Fibroblast of the aortic adventitia (primary cell): Measurements from ENCODE around the gene COL18A1. TPM values are rescaled to one million over a fixed set of nuclear protein-coding genes. Genes with fewer than 3 reads are reported as not detected.

ENCODE experiments used
- DNase-seq: peaks from one replicate; pipeline ENCODE4 v3.0.0-alpha.2; 2010; ENCODE audit warnings: low read depth
- H3K4me3 ChIP-seq: 2 replicates; pipeline ENCODE4 v1.5.1; 2011; ENCODE audit warnings: low read depth, mild to moderate bottlenecking, control low read depth, low read length, moderate library complexity
- total RNA-seq: library from RNA; depleted of rRNA; stranded (reverse); fragments of >200 nt; gene quantifications from 2 replicates; pipeline ENCODE4 v1.2.3, GENCODE V29; 2012; ENCODE audit warnings: low replicate concordance
- TF ChIP-seq, protein P1 (sequence below): IDR thresholded peaks from 2 replicates; pipeline ENCODE4 v1.5.1; 2011; ENCODE audit warnings: mild to moderate bottlenecking, low read length, control low read depth, inconsistent platforms; ENCODE audit not compliant: insufficient read depth

Gene COL18A1
- total RNA-seq, 1 donor, result 57.9 TPM

DNA sequence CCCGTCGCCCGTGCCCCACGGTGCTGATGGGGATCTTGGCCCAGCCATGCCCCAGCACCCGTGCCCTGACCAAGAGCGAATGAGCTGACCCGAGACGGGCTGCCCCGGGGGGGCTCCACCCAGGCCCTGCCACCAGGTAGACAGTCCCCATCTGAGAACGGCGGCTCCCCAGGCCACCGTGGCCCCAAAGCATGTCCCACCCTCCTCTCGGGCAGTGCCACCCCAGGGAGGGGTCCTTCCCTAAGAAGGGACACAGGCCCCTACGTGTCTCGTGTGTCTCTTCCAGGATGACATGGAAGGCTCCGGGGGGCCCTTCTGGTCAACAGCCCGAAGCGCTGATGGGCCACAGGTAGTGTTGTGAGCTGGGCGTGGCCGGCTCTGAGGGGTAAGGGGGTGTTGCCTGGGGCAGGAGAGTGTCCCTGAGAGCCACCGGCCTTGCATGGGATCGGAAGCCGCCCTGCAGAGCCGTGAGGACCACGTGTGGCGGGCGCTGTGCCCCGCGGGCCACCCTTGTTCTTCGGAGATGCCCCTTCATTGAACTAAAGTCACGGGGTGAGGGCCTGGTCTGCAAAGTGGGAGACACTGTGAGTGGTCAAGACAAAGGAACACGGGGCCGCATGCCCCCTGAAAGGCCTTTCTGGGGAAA lies 82.3 kb downstream of the COL18A1 start:
- TF ChIP-seq, protein P1, sequence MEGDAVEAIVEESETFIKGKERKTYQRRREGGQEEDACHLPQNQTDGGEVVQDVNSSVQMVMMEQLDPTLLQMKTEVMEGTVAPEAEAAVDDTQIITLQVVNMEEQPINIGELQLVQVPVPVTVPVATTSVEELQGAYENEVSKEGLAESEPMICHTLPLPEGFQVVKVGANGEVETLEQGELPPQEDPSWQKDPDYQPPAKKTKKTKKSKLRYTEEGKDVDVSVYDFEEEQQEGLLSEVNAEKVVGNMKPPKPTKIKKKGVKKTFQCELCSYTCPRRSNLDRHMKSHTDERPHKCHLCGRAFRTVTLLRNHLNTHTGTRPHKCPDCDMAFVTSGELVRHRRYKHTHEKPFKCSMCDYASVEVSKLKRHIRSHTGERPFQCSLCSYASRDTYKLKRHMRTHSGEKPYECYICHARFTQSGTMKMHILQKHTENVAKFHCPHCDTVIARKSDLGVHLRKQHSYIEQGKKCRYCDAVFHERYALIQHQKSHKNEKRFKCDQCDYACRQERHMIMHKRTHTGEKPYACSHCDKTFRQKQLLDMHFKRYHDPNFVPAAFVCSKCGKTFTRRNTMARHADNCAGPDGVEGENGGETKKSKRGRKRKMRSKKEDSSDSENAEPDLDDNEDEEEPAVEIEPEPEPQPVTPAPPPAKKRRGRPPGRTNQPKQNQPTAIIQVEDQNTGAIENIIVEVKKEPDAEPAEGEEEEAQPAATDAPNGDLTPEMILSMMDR, result no peak
- H3K4me3 ChIP-seq, result no peak overlapping the region
- DNase-seq, result no peak

DNA sequence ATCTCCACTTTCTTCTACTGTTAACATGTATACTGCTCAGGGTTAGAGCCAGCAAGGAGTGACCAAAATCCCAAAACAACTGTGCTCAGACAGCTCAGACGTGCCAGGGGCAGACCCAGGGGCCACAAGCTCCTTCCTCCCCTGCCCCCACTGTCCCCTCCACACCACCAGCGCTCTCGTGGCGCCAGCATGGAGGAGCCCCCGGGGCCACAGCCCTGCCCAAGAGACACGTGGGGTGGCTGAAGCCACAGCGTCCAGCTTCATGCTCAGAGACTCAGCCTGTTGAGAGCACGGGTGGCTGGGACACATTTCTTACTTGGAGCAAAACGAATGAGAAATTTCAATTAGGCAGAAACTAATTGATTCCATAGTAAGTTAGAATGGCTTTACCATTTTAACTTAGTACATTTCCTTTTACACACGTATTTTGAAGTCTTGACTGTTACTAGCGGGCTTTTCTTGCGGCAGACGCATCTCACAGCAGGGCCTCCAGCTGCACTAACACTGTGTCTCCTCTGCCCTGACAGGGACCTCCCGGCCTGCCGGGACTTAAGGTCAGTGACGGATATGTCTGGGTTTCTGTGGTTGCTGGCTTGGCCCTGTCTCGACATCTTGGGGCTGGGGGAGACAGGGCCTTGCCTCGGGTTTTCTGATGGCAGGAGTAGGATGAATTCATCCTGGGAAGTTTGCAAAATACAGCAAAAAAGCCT lies 83.1 kb downstream of the COL18A1 start:
- DNase-seq, result no peak
- H3K4me3 ChIP-seq, result no peak overlapping the region
- TF ChIP-seq, protein P1, result no peak

DNA sequence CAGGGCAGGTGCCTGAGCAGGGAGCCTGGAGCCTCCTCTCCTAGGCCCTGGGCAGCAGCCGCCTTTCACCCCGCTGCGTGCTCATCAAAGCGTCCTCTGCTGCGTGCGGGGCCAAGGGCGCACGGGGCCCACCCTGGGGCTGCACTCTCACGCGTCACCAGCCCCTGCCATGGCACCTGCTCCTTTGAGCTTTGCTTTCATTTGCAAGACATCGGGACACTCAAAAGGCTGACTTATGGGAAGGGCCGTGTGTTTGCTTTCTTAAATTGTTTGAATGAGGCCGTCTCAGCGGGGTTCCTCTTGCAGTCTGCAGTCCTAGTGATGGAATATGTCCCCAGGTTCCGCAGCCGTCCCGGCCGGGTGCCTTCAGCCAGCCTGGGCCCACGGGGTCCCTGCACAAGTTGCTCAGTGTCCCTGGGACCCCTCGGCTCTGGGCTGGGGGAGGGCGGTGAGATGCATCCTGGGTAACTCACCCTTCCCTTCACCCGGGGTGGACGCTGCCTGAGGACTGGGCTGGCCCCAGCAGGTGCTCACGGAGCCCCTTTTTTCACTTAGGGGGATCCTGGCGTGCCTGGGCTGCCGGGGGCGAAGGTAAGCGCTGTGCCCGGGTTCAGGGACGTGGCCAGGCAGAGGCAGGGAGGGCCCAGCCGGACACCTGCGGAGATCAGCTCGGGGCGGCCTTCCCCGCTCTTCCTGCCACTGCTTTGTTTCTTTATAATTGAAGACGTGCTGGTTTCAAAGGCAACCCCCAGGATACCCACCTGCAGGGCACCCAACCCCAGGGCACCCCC lies 84.2 kb downstream of the COL18A1 start:
- no peak overlapping the region for H3K4me3 ChIP-seq
- TF ChIP-seq, protein P1, result no peak
- DNase-seq, result no peak

DNA sequence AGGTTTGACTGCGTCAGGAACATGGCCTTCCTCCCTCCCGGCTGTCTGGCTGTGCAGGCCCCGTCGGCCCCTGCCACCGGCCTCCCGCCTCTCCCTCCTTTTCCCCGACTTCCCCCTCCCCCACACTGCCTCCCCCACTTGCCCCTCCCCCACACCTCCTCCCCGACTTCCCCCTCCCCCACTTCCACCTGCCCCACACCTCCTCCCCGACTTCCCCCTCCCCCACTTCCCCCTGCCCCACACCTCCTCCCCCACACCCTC lies 84.7 kb downstream of the COL18A1 start:
- no peak overlapping the region for H3K4me3 ChIP-seq
- TF ChIP-seq, protein P1, result no peak
- no peak for DNase-seq

DNA sequence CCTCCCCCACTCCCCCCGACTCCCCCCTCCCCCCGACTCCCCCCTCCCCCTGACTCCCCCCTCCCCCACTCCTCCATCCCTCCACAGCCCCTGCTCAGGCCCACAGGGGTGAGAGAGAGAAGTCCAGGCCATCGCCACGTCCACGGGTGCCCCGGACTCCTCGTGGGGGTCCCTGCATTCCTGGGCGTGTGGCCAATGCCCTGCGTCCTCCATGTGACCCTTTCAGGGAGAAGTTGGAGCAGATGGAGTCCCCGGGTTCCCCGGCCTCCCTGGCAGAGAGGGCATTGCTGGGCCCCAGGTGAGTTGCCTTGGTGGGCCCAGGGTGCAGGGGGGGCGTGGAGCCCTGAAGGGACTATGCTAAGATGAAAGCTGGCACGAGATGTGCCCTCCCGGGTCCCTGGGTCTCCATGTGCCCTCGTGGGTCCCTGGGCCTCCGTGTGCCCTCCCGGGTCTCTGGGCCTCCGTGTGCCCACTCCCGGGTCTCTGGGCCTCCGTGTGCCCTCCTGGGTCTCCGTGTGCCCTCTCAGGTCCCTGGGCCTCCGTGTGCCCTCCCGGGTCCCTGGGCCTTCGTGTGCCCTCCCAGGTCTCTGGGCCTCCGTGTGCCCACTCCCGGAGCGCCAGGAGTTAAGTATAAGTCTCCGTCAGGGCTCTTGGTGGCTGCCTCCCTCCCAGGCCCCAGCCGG lies 85.2 kb downstream of the COL18A1 start:
- no peak overlapping the region for H3K4me3 ChIP-seq
- TF ChIP-seq, protein P1, result no peak
- DNase-seq, result no peak

DNA sequence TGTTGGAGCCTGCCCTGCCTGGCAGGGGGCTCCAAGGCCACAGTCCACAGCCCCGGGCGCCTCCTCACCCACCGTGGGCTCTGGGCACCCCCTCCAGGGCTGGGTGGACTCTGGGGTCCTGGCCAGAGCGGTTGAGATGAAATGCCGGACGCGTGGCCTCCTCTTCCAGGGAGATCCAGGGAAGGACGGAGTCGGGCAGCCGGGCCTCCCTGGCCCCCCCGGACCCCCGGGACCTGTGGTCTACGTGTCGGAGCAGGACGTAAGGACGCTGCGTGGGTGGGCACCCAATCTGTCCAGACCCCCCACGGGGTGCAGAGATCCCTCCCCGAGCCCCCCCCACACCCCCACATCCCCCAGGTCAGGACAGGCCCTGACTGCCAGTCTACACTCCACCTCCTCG lies 86.1 kb downstream of the COL18A1 start:
- DNase-seq, result no peak
- TF ChIP-seq, protein P1, result no peak
- no peak overlapping the region for H3K4me3 ChIP-seq
